HuH-7.5 (cell line): ENCODE results near the gene BABAM2.
"Not testable (repeated sequence)": the region's sequence is repeated elsewhere in the genome, so short reads cannot be mapped to it uniquely, and the experiment has no call there.

ENCODE experiments used
- DNase-seq: peaks from one replicate; pipeline ENCODE4 v3.0.0; 2011; ENCODE audit warnings: low spot score

Gene BABAM2

DNA sequence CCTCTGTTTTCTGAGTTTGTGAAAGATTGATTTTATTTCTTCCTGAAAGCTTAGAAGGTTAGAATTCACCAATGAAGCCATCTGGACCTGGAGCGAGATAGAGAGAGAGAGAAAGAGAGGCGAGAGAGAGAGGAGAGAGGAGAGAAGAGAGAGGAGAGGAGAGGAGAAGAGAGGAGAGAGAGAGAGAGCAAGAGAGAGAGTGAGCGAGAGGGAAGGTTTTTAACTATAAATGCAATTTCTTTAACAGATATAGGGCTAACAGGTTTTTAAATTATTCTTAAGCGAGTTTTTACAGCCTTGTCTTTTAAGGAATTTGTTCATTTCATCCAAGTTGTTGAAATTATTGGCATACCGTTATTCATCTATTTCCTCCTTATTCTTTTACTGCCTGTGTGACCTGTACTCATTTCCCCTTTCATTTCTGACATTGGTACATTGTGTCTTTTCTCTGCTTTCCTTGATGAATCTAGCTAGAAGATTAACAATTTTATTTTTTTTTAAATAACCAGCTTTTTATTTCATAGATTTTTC, 56.1 kb downstream of the BABAM2 start:
- DNase-seq, result no peak

DNA sequence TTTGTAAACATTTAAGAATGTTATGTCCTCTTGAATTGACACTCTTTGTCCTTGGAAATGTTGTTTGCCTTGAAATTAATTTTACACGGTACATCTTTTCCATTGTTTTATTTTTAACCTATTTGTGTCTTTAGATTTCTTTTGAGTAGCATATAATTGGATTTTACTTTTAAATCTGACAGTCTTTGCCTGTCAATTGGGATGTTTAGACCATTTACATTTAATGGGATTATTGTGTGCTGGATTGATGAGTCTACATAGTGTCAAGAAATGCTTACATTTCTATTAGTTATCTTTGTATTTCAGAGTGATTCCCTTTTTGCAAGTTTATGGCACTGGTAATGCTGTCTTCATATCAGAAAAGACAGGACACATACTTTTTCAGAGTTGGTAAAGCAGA, 61.5 kb downstream of the BABAM2 start:
- DNase-seq, result no peak

DNA sequence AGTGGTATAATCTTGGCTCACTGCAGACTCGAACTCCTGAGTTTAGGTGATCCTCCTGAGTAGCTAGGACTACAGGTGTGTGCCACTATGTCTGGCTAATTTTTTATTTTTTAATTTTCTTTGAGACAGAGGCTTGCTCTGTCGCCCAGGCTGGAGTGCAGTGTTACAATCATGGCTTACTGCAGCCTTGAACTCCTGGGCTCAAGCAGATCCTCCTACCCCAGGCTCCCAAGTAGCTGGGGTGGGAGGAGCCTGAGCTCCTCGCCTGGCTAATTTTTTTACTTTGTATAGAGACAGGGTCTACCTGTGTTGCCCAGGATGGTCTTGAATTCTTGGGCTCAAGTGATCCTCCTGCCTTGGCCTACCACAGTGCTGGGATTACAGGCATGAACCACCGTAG, 62.5 kb downstream of the BABAM2 start:
- DNase-seq, result no peak

DNA sequence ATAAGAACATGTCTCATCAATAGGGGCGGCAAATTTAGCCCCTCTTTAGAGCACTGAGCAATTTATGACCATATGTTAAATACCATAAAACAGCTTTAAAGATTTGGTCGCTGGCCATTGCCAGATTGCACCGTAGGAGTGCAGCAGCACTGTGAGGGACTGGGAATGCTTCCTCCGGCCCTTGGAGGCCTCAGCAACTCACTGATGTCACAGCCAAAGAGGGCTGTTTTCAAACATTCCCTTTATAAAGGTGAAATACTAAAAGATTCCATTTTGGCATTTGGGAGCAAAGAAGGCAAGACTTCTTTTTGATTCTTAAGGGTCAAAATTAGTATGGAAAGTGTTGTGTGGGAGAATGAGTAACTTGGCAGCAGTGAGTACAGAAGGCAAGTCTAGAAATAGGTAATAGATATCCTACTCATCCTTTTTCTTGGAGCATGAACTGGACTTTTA, 63.7 kb downstream of the BABAM2 start:
- DNase-seq, result no peak

DNA sequence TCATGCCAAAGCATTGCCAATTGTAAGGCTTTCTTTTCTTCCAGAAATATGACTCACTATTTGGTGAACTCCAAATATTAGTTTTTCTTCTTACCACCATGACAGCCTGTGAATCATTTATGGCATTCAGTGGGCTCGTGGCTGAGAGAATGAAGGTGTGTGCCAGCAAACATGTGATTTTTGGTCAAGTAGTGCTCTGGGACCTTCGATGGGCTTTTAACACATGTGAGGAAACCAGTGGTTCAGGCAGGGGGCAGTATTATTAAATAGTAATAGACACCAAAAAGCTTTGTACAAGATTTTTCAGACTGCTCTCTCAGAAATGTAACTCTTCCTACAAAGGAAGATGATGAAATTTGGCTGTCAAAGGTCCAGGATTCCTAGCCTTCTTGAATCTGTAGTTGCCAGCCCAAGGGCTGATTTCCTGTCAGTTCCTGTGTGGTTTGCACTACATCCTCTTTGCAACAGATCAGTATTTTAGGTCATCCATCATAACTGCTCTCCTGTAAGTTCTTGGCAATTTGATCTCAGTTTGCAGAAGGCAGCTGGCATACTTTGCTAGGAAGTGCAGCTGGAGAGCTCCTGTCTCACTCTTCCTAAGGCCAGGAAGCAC, 64.3 kb downstream of the BABAM2 start:
- no peak for DNase-seq

DNA sequence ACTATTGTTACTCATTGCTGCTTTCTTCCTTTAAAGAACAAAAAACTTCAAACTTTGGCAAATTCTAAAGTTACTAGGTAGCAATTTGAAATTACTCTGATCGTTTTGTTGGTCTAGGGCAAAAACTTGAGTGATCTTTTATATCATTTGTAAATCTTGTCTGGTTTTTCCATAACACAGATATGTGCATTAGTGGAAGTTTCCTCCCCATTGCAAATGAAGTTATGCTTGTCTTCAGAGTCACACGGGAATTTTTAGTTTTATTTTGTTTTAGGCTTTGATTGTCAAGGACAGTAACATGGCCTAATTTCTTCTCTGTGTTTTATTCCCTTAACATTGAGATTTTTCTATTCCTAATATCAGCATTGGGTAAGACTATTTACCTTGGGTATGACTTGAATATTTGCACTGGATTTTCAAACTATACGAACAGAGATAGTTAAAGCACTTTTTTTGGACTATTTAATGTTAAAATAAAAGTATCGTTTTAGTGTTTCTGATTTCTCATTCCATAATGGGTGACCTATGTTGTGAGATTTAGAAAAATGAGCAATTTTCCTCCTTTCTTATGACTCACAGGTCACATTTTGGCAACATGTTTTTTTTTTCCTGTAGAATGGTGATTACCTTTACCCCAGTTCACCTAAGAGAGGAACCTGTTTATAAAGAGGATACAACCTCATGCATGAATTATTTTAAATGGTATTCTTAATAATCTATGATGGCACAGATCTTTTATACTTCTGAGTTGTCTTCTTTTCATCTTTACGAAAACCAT, 65.0 kb downstream of the BABAM2 start:
- DNase-seq, result no peak

DNA sequence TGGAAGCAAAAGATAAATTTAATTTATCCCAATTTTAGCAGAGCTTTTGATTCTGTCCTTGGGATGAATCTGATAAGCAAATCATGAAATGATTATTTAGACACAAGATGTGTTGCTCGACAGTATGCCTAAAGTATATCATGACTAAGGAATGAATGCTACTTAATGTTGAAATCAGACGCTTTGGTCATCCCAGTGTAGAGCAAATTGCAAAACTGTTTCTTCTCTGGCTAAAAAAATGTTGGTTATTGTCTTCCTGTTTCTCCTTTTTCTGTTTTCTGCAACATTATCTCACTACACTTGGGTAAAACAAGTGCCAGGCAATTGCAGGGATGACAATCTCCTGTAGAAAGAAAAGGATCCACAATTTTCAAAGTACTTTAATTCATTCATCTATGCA, 66.4 kb downstream of the BABAM2 start:
- DNase-seq, result no peak

DNA sequence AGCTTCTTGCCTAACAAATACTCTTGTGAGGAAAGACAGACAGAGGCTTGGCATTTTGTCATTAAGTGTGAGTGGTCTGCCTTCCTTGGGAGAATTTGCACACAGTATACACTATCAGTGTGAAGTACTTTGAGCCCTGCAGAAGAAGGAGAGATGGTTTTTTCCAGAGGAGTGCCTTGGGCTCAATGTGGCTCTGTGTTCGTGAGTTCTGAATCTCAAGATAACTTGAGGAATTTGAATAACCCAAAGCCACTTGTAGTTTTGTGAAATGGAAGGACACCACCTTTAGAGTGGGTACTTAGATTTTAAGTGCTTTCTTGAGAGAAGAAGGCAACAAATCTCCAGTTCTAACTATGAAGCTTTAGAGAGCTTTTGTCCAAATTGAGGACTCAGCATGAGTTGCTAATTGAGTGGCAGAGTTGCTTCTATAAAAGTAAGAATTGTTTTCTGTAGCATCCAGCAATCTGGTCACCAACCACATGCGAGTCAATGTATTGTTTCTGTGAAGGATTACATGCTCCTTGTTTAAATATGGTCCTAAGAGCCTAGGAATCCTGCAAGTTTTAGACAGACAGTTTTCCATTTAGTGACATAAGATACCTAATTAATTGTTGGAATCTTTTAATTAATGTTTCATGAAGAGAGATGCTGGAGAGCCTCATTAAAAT, 68.3 kb downstream of the BABAM2 start:
- no peak for DNase-seq

DNA sequence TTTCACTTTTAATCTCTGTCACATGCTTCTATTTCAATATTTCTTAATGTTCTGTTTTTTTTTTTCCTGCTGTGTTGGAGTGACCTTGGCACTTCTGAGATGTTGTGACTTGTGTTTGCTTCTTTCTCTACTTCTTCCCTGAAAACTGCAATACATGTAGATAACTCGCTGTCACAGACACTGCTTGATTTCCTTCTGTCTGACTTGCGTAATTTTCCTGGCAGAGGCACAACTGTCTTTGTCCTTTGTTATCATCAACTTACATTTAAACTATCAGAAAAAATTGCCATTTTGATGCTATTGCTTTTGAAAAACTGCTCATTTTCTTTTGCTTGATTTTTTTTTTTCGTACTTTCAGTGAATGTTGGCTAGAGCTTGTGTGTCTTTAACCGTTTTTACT, 69.0 kb downstream of the BABAM2 start:
- DNase-seq, result no peak

DNA sequence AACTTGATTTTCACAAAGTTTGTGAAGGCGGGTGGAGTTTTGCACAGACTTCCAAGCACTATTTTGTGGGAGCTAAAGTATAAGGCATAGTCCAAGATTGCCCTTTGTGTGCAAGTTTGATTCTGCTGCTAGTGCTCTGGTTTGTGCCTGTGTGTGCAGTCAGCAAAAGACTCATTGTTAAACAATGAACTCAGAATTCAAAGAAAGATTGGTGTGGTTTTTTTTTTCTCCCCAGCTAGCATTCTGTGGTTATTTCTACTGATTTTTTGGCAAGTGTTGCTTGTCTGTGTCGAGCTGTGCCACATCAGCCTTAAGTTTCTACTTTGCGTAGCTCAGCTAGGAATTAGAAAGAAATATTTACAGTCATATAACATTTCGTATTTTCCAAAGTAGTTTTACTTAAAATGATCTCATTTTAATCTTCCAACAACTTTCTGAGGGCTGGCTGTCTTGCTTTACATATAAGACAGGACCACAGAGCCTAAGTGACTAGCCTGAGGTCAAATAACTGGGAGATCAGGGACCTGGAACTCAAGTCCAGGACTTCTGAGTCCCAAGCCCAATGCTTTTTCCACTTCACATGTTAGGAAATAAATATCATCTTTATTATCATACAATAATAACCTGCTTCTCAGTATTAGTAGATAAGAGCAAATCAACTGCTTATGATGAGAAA, 69.8 kb downstream of the BABAM2 start:
- DNase-seq, result no peak

DNA sequence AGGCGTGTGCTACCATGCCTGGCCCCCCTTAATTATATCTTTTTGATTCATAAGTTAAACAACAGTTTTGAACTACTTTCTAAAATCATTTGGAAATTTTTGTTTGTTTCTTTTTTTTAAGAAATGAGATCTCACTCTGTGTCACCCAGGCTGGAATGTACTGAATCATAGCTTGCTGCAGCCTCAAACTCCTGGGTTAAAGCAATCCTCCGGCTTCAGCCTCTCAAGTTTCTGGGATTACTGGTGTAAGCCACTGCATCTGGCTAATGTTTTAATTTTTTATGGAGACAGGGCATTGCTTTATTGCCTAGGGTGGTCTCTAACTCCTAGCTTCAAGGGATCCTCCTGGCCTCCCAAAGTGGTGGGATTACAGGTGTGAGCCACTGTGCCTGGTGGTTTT, 71.5 kb downstream of the BABAM2 start:
- DNase-seq, result no peak

DNA sequence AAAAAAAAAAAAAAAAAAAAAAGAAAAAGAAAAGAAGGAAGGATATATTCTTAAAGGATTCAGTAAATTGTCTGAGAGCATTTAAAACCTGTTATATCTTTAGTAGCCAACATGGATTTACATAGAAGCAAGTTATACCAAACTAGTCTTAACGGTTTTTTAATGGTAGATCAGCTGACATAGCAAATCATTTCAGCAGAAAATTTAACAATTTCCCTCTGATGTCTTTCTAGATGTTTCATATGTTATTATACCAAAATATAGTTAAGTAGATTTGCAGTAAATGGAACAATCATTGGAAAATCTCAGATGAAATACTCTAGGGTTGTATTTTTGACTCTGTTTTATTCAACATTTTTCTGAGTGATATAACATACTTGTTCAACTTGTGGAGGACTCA, 72.9 kb downstream of the BABAM2 start:
- no peak for DNase-seq

DNA sequence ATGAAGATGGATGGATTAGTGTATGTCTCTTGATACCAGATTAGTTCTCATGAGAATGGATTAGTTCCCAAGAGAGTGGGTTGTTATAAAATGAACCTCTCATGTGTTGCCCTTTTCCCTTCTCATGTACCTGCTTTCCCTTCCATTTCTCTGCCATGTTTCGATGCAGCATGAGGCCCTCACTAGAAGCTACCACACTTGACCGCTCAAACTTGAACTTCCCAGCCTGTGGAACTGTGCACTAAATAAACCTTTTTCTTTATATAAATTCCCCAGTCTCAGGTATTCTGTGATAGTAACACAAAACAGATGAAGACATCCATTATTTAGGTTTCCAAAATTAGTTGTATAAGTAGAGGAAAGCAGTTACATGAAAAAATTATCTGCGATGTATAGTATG, 73.5 kb downstream of the BABAM2 start:
- DNase-seq, result no peak

DNA sequence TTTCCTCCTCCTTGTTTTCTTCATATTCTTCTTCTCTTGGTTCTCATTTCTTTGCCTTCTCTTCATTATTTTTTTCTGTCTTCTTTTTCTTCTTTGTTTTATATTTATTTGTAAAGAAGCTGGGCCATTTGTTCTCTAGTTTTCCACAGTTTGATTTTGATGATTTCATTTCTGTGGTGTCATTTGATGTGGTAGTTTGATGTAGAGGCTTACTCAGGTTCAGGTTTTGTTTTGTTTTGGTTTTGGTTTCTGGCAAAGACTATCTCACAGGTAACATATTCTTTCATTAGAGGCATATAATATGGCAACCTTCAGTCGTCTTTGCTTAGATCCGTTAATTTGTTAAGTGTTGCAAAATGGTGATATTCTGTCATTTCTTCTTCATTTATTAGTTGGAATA, 75.3 kb downstream of the BABAM2 start:
- DNase-seq, result no peak

DNA sequence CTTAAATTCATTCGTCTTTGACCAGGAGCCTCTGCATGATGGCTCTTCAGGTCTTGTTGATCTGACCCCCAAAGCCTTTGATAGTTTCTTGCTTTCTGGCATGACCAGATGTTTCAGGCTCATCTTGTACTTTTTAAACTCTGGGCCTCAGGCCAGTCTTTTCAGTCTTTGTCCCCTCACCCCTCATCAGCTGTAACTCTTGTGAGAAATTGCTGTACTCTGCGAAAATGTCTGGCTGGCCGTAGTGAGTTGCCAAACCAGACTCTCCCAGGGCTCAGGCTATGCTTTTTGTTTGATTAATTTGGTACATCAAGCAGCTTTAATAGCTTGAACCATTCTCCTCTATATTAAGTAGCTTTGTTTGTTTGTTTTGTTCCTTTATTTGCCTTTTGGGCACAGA, 75.9 kb downstream of the BABAM2 start:
- DNase-seq, result no peak

DNA sequence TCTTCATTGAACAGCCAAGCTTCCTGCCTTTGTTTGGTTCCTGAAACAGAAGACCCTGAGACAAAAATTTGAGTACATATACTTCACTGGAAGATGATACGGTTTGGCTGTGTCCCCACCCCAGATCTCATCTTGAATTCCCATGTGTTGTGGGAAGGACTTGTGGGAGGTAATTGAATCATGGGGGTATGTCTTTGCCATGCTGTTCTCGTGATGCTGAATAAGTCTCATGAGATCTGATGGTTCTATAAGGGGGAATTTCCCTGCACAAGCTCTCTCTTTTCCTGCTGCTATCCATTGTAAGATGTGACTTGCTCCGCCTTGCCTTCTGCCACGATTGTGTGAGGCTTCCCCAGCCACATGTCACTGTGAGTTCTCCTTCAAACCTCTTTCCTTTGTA, 76.5 kb downstream of the BABAM2 start:
- no peak for DNase-seq

DNA sequence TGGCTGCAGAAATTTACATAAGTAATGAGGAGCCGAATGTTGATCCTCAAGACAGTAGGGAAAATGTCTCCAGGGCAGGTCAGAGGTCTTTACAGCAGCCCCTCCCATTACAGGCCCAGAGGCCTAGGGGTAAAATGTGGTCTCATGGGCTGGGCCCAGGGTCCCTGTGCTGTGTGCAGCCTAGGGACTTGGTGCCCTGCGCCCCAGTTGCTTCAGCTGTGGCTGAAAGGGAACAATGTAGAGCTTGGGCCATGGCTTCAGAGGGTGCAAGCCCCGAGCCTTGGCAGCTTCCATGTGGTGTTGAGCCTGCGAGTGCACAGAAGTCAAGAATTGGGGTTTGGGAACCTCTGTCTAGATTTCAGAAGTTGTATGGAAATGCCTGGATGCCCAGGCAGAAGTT, 77.5 kb downstream of the BABAM2 start:
- DNase-seq, result not testable (repeated sequence)

DNA sequence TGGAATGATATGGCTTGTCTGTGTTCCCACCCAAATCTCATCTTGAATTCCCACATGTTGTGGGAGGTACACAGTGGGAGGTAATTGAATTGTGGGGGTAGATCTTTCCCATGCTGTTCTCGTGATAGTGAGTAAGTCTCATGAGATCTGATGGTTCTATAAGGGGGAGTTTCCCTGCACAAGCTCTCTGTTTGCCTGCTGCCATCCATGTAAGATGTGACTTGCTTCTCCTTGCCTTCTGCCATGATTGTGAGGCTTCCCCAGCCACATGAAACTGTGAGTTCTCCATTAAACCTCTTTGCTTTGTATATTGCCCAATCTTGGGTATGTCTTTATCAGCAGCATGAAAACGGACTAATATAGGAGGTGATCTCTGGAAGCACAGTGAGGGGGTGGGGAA, 78.4 kb downstream of the BABAM2 start:
- not testable (repeated sequence) for DNase-seq

DNA sequence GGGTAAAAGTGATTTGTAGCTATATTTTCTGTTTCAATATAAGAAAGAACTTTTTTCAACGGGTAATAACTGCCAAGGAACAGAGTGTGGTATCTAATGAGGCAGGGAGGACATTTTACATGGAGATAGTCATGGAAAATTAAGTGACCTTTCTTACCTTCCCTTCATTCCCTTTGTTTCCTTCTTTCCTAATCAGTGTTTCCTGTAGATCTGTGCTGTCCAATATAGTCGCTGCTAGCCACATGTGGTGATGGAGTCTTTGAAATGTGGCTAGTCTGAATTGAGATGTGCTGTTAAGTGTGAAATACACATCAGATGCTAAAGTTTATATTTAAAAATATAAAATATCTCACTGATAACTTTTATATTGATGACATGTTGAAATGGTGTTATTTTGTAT, 81.8 kb downstream of the BABAM2 start:
- no peak for DNase-seq

DNA sequence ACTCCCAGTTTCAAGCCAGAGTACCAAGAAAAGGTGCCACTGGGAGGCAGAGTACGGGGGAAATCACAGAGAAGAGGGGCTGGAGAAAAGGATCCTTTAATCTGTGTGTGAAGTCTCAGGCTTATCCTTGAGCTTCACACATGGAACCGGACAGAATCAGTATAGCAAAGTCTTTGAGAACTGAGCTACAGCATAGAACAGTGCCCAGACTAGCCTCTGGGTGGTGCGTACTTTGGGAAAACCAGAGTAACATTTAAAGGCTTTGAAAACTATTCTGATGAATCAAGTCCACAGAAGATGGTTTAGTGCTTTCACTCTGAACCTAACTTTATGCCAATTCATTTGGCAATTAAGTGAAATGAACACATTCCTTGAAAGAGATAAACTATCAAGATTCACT, 83.1 kb downstream of the BABAM2 start:
- no peak for DNase-seq

DNA sequence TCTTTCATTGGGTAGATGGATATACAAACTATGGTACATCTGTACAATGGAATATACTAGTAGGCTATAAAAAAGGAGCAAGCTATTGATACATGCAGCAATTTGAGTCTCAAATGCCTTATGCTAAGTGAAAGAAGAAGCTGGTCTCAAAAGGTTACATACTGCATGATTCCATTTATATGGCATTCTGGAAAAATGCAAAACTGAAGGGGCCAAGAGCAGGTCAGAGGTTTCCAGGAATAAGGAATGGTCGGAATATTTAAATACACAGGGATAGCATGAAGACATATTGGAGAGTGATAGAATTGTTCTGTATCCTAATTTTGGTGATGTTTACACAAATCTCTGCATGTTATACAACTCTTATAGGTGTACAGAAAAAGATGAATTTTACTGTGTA, 85.8 kb downstream of the BABAM2 start:
- no peak for DNase-seq

DNA sequence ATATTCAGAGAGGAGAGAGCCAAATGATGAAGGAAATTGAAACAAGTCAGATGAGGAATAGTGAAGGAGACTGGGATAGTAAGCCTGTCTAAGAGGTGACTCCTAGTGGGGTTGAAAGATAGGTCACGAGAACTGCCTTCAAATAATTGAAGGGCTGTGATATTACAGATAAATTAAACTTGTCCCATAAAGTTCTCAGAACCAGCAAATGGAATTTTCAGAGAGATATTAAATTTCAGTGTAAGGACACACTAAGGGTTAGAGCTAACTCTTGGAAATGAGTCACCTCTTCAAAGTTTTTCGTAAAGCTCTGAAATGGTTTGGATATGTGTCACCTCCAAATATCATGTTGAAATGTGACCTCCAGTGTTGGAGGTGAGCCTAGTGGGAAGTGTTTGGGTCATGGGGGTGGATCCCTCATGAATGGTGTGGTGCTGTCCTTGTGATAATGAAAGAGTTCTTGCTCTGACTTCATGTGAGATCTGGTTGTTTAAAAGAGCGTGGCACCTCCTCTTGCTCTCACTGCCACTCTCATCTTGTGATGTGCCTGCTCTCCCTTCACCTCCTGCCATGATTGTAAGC, 87.3 kb downstream of the BABAM2 start:
- DNase-seq, result no peak
